GM10266 (cell line): ENCODE data around the gene BOC.

Experiments
- DNase-seq: peaks from one replicate; pipeline ENCODE4 v3.0.0; 2012; ENCODE audit errors: extremely low spot score
- TF ChIP-seq, protein P1 (sequence below): IDR thresholded peaks from 2 replicates; pipeline ENCODE4 v1.5.1; 2012; ENCODE audit warnings: mild to moderate bottlenecking, low read depth; ENCODE audit not compliant: control insufficient read depth, insufficient read depth; ENCODE audit errors: missing control alignments

BOC gene

DNA sequence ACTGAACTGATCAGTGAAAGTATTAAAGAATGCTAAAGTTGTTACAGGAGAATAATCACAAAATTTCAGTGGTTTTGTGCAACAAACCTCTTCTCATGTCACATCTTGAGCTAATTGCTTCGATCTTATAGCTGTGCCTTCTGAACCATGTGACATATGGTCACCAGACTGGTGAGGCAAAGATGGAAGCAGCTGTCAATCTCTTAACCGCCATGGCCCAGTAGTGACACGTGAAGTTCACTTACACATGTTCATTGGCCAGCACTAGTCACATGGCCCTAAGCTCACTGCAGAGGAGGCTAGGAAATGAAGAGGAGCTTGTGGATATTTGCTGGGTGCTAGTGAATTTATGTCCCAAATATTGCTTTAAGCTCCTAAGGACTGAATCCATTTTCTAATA lies 32.5 kb downstream of the BOC start:
- TF ChIP-seq, protein P1, sequence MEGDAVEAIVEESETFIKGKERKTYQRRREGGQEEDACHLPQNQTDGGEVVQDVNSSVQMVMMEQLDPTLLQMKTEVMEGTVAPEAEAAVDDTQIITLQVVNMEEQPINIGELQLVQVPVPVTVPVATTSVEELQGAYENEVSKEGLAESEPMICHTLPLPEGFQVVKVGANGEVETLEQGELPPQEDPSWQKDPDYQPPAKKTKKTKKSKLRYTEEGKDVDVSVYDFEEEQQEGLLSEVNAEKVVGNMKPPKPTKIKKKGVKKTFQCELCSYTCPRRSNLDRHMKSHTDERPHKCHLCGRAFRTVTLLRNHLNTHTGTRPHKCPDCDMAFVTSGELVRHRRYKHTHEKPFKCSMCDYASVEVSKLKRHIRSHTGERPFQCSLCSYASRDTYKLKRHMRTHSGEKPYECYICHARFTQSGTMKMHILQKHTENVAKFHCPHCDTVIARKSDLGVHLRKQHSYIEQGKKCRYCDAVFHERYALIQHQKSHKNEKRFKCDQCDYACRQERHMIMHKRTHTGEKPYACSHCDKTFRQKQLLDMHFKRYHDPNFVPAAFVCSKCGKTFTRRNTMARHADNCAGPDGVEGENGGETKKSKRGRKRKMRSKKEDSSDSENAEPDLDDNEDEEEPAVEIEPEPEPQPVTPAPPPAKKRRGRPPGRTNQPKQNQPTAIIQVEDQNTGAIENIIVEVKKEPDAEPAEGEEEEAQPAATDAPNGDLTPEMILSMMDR: no peak
- DNase-seq: no peak

- TF ChIP-seq, protein P1: no peak
- no peak for DNase-seq
Measured at GRCh38 chr3:113245761-113246161, 34.4 kb downstream of the BOC start.

DNA sequence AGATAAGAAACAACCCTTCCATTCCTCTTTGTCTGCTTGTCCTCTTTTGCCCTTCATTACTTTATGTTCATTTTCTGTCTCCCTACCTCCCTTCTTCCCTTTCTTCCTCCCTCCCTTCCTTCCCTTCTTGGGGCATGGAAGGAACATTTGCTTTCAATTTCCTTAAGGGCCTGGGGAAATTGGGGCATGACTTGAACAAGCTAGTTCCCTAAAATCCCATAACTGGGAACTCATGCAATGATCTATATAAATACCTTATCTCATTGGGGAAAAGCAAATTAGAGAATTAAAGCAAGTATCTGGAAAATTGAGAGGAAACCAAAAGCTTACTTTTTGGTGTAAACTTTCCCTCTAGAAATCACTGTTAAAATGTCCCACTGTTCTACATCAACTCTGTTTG lies 35.7 kb downstream of the BOC start:
- no peak for DNase-seq
- TF ChIP-seq, protein P1: no peak

- TF ChIP-seq, protein P1: no peak
- no peak for DNase-seq
Measured at GRCh38 chr3:113247675-113248458, 36.5 kb downstream of the BOC start.

DNA sequence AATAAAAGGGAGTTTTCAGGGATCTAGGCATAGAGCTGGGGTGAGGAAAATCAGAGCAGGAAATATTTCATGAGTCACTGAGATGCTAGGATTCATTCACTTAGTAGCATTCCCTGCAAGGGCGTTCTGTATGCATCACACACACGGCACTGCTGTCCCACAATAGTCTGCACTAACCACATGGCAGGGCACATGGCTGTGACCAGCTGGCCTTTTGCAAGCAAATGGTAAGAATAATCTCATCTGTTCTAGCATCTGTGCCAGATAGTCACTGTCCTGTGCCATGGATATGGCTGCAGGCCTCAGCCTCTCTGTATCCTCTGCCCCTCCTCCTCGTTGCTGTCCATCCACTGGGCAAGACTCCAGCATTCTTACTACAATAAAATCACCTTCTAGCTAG lies 37.8 kb downstream of the BOC start:
- TF ChIP-seq, protein P1: no peak
- no peak for DNase-seq

GRCh38 chr3:113249601-113250000 lies 38.2 kb downstream of the BOC start:
- TF ChIP-seq, protein P1: no peak
- DNase-seq: no peak

DNA sequence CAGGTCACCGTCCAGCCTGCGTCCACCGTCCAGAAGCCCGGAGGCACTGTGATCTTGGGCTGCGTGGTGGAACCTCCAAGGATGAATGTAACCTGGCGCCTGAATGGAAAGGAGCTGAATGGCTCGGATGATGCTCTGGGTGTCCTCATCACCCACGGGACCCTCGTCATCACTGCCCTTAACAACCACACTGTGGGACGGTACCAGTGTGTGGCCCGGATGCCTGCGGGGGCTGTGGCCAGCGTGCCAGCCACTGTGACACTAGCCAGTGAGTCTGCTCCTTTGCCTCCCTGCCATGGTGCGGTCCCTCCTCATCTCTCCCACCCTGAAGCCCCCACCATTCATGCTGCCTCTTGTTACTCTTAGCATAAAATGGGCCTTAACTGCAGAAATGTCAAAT lies 39.2 kb downstream of the BOC start:
- TF ChIP-seq, protein P1: no peak
- DNase-seq: no peak
